ENCODE measurements around the gene HPGD.
"Not testable (repeated sequence)": the region's sequence is repeated elsewhere in the genome, so short reads cannot be mapped to it uniquely, and the experiment has no call there.

The HPGD gene

GRCh38 chr4:174523025-174523693, 871 bp upstream of the HPGD start:
- DNase-seq = peak; percentile 47

GRCh38 chr4:174521800-174522182, 497 bp downstream of the HPGD start:
- peak; percentile 27 for DNase-seq

- peak; percentile 55 for DNase-seq
Measured at GRCh38 chr4:174520660-174521059, 1.6 kb downstream of the HPGD start.

DNA sequence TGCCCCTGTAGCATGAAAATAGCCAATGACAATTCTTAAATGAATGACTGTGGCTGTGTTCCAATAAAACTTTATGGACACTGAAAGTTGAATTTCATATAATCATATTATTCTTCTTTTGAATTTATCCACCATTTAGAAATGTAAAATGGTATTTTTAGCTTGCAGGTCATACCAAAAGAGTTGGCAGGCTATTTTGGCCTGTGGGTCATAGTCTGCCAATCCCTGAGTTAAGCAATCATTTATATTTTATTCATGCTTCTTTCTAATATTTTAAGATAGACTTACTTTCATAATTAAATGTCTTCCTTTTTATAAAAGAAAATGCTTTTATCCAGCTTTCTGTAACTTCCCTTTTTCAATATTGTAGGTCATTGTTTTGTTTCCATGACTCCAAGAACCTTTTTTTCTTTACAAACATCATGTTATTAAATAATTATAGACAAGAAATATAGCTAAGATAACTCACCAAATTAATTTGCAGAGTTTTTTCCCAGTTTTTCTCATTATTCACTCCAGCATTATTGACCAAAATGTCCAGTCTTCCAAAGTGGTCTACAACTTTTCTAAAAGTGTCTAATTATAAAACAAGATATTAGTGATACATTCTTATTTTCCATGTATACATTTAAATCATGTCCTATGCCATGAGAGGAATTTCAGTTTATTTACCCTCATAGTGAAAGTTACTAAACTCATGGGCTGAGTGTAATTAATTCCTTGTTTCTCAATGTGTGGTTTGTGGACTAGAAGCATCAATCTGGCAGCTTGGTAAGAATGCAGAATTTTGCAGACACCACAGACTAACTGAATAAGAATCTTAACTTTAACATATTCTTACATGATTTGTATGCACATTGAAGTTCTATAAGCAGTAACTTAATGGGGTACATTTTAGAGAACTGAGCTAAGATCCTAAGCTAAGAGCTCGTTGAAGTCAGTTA, 4.5 kb downstream of the HPGD start:
- peak; percentile 51 for DNase-seq

- no peak for DNase-seq
Measured at GRCh38 chr4:174516794-174517193, 5.5 kb downstream of the HPGD start.

- no peak for DNase-seq
Measured at GRCh38 chr4:174516345-174516744, 5.9 kb downstream of the HPGD start.

GRCh38 chr4:174512745-174513144, 9.5 kb downstream of the HPGD start:
- DNase-seq = no peak

- no peak for DNase-seq
Measured at GRCh38 chr4:174505892-174506291, 16.4 kb downstream of the HPGD start.

DNA sequence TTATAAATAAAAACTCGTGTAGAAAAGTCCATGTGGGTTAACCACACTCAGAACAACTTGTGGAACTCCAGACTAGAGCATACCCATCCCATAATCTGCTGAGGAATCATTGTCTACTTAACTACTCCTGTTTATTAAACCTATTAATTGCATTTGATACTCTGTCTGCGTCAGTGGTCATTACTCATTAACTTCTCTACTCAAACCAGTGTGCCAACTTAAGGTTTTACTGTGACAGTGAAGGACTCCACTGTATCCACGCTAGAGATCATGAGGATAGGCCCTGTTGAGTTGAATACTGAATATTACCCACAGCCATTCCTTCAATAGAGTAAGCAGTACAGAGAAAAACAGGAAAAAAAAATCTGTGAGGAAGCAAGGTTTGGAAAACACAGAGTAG, 17.3 kb downstream of the HPGD start:
- DNase-seq = no peak

DNA sequence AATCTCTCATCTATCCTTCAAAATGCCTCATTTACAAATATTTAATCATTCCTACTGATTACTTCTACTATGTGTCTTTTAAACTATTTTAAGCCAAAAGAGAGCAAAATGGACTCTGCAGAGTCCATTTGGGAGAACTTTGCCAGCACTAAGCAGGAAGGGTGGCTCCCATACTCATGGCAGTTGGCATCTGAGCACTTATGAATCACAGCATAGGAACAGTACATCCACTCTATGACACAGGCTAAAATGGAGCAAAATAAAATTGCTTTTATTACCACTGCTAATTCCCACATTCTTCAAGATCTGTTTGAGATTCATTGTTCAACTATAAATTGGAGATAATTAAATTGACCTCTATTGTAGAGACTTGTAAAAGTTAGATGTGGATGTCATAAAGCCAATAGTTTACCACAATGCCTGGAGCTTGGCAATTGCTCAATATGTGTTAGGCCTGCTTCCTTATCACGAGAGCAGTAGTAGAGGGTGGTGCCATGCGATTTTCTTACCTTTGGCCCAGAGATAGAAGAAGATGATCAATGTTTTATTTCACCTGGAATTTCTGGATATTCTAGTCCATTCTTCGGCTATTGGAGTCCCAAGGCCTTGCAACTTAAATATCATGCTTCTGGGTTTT, 19.1 kb downstream of the HPGD start:
- DNase-seq = peak; percentile 21

DNA sequence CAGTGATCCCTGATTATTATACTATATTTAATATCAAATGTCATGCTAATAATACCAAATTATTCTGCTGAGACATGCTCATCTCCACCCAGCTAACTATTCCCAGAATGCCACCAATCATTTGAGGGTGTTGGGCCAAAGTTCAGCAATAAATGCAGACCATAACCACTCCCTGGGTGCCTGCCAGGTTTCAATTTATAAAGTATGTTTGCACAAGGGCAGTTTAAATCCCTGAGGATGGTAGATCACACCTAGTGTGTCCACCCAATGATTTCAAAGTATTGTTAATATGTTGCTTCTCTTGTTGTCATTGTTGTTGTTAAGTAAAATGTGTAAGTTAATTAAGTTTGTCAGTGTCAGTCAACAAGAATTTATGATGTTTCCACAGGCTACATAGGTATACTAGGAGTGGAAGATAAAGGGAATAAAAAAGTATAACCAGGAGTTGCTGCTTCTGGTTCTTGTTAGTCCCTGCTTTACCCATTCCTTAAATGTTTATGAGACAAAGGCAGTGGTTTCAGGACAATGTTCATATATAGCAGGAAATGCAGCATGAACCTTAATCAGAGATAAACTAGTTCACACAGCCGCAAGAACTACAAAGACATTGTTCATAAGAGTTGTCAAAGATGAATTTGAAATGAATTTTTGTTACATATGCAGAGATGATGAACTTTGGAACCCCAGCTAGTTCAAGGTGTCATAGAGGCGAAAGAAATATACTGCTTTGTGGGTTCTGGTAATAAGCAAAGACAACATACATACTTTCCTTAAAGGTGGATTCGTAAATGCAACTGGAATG, 25.5 kb downstream of the HPGD start:
- peak; percentile 10 for DNase-seq

DNA sequence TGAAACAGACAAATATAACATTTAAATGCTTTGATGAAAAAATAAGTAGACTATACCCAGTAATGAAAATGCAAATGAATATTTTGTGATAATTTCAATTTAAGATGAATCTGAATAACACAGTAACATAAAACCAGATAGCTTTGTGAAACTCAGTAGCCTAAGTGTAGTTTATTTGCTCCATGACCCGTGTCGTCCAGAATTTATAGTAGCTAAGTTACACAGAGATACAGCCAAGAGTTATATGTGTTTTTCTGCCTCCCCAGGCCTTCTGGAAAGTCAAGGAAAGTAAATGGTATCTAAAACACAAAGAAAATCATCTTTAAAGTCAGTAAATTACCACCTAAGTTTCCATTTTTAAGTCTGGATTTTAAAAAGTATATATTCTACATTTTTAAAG, 26.7 kb downstream of the HPGD start:
- DNase-seq = no peak

DNA sequence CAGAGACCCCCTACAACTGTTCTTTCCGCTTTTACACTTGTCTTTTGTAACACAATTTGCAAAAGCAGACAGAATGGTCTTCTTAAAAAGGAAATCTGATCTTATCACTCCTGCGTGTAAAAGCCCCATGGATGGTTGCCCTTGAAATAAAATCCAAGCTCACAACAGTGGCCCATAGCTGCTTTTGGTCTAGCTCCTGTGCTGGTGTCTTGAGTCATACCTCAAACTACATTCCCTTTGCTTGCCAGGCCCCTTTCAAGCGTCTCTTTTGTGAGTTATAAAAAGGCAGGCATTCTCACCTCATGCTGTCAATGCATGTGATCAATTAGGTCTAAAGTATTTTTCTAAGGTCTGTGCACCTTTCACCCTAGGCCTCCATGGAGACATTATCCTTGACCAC, 27.6 kb downstream of the HPGD start:
- no peak for DNase-seq

- DNase-seq = no peak
Measured at GRCh38 chr4:174494146-174494545, 28.1 kb downstream of the HPGD start.

DNA sequence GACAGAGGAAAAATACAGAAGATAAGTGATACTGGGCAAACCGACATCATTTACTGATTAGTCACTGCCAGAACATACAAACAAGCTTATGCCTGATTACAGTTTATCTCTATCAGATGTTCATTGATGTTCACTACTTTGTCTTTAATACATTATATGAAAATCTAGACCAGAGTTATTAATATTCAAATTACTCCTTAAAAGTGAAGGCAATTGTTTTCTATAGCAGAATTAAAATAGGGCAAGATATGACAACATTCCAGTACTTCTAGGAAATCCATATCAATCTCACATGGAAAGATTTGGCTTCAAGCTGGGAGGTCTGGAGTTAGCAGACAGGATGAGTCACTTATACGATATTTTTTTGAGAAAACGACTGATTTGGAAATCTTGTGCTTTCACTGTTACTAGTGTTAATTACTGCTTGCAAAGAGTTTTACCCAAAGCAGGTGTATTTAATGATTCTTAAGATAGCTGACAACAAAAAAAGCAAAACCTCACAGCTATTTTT, 31.8 kb downstream of the HPGD start:
- DNase-seq = no peak

DNA sequence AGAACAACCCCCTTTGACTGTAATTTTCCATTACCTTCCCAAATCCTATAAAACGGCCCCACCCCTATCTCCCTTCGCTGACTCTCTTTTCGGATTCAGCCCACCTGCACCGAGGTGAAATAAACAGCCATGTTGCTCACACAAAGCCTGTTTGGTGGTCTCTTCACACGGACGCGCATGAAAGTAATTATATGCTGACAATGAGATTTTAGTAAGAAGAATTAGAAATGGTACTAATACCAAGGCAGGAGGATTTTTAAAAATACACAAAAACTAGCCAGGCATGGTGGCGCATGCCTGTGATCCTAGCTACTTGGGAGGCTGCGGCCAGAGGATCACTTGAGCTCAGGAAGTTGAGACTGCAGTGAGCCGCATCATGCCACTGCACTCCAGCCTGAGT, 33.9 kb downstream of the HPGD start:
- DNase-seq = not testable (repeated sequence)

DNA sequence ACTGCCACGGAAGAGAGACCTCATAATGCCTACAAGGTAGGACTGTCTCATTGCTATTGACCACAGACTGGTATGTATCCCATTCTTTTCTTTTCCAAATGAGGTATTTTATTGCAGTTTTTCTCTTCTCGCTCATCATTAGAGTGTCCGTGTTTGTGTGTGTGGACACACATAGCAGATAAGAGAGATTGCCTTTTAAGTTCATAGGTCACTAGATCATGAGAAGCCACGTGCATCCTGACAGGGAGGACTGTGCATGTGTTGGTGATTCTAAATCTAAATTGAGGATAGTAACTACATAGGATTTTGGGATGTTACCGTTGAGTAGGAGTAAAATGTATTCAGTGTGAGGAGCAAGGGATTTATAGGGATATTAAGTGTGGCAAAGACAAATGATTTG, 37.3 kb downstream of the HPGD start:
- DNase-seq = no peak

DNA sequence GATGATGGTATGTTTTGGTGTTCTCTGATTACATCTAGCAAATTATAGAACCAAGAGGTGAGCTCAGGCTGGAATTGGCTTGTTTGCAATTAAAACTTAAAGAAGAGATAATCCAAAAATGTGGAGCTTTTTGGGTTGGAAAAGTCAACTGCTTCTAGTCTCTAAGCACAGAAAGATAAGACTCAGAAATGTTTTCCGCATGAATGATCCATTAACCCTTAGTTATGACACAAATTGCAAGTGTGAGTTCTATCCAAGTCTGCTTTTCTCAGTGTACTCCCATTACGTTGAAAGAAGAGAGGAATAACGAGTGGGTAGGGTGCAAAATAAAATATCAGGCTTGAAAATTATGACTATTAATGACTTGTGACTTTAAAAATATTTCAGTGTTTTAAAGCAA, 38.5 kb downstream of the HPGD start:
- no peak for DNase-seq

- DNase-seq = no peak
Measured at GRCh38 chr4:174479140-174479539, 43.1 kb downstream of the HPGD start.

DNA sequence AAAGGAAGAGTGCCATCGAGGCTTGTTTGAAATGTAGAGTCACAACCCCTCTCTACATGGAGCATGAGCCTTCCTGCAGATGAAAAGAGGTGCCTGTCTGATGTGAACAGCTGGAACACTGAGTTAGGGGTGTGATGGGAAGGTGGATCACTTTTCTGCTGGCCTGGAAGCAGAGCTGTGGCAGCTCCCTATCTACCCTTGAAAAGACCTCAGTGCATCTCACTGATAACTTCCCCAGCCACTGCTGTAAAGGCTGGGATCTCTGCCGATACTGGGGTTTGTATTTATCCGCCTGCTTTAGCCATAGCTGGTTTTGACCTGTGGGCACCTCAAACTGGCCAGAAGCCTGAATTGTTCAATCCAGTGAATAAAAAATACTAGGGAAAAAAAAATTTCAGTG, 46.8 kb downstream of the HPGD start:
- DNase-seq = no peak

GRCh38 chr4:174474457-174475075, 47.7 kb downstream of the HPGD start:
- DNase-seq = no peak

DNA sequence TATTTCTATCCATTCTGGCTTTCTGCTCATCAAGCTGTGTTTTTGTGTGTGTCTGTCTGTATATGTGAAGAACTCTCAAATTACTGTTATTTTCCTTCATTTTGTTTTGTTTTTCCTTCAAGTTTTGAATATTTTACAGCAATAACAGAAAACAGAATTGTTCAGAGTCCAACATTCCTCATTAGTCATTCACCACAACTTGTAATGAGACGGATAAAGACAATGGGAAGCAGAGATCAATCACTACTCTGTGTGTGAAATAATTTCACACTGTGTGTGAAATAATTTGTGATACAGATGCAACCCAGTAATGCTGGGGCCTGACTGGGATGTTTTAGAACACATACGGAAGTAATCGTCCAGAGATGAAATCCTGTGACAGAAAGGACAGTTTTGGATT, 55.2 kb downstream of the HPGD start:
- DNase-seq = no peak
